Thyroid gland (tissue), 4 donors: ENCODE data around the gene SRPRB.

ENCODE experiments used
- POLR2A ChIP-seq, 2 donors: fragments of 450-650 bp; IDR thresholded peaks; one replicate each; pipeline ENCODE4 v1.6.1; 2017; ENCODE audit warnings: antibody characterized with exemption in 2 of 2, mild to moderate bottlenecking in 2 of 2, moderate library complexity in 1 of 2
- TF ChIP-seq, protein P1 (sequence below), 6 experiments: fragments of 200-600 bp in 3 of 6; fragments of 450-650 bp in 3 of 6; sonication (generic) in 3 of 6; IDR thresholded peaks; one replicate each; pipeline ENCODE4 v1.5.1; 2016 to 2019; ENCODE audit warnings: antibody characterized with exemption in 6 of 6, mild to moderate bottlenecking in 2 of 6, inconsistent platforms in 1 of 6, moderate library complexity in 1 of 6

- TF ChIP-seq POLR2A (IDR thresholded peaks at IDR 0.05), result no peak
- TF ChIP-seq, protein P1, sequence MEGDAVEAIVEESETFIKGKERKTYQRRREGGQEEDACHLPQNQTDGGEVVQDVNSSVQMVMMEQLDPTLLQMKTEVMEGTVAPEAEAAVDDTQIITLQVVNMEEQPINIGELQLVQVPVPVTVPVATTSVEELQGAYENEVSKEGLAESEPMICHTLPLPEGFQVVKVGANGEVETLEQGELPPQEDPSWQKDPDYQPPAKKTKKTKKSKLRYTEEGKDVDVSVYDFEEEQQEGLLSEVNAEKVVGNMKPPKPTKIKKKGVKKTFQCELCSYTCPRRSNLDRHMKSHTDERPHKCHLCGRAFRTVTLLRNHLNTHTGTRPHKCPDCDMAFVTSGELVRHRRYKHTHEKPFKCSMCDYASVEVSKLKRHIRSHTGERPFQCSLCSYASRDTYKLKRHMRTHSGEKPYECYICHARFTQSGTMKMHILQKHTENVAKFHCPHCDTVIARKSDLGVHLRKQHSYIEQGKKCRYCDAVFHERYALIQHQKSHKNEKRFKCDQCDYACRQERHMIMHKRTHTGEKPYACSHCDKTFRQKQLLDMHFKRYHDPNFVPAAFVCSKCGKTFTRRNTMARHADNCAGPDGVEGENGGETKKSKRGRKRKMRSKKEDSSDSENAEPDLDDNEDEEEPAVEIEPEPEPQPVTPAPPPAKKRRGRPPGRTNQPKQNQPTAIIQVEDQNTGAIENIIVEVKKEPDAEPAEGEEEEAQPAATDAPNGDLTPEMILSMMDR (IDR thresholded peaks at IDR 0.05), result no peak
Observed at GRCh38 chr3:133835418-133835743, 29.8 kb downstream of the SRPRB start.
